ENCODE measurements around the gene NAA80. TPM values are rescaled to one million over a fixed set of nuclear protein-coding genes. Genes with fewer than 3 reads are reported as not detected.

NAA80 gene
- total and polyA plus RNA-seq, 2 of the 8 experiments (the other 6 are each of a cell fraction or from before 2014, with no cell fraction given) = 11.3 to 16.7 TPM

DNA sequence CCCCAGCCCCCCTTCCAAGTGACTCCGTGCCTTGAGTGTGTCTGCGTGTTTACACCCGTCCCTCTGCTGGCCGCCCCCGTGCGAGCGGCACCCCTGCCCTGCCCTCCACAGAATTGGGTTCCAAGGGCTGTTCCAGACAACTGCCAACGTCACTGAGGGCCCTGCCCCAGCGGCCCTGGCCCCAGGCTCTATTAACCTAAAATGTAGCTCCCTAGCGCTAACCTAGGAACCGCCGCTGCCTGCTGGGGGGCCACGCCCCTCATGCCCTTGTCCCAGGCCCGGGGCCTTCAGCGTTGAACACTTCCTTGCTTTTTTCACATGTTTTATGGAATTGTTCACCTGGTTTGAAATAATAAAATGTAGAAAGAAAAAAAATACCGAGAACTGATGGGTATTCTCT is 40.2 kb downstream of the NAA80 start:
- Histone ChIP-seq H3K4me1 (replicated peaks in 1 of 4; ENCODE audit: control insufficient read depth in 3 of 4, insufficient read depth in 4 of 4, low read length in 3 of 4) (peaks cover 0 to 18% (median 14%) of the 10 kb centered on the region in 4 experiments; a peak in 6 of 7 replicates), H3K27ac (ENCODE audit: low read depth, low read length) (no peak overlapping the region), H2BK120ac (replicated peaks; ENCODE audit: low read depth, low read length) (no peak overlapping the region), H3K27me3 (replicated peaks in 1 of 4; ENCODE audit: control insufficient read depth in 3 of 4, extremely low read depth in 1 of 4, insufficient read depth in 3 of 4, low read length in 3 of 4) (no peaks in the 10 kb centered on the region), H2BK15ac (ENCODE audit: low read length) (no peak overlapping the region), H3K4me2 (ENCODE audit: insufficient read depth in 1 of 2, low read depth in 2 of 2, low read length in 2 of 2) (no peak overlapping the region), H3K14ac (ENCODE audit: insufficient read length) (no peak overlapping the region), H3K79me1 (ENCODE audit: low read depth, low read length) (peaks cover 4% of the 10 kb centered on the region; the same call in 1 of the 2 replicates), H4K8ac (ENCODE audit: extremely low read depth, insufficient read depth, low read length) (no peak overlapping the region), H2BK20ac (ENCODE audit: low read length) (no peak overlapping the region), H3K23me2 (ENCODE audit: low read depth, low read length) (no peaks in the 10 kb centered on the region), H3K4me3 (ENCODE audit: extremely low read depth in 1 of 4, insufficient read depth in 2 of 4, low read depth in 3 of 4, low read length in 4 of 4) (no peak overlapping the region), H4K91ac (replicated peaks; ENCODE audit: insufficient read length, low read length) (no peak overlapping the region), H3K9ac (replicated peaks in 1 of 4; ENCODE audit: extremely low read depth in 1 of 4, low read depth in 3 of 4, low read length in 3 of 4) (no peak overlapping the region), H3K79me2 (ENCODE audit: control insufficient read depth in 1 of 2, insufficient read depth in 2 of 2, low read length in 2 of 2) (no peaks in the 10 kb centered on the region), H2AFZ (ENCODE audit: low read length) (no peak overlapping the region), H2BK5ac (ENCODE audit: low read depth, low read length) (no peak overlapping the region), H3K4ac (replicated peaks; ENCODE audit: insufficient read length, low read depth, low read length) (no peak overlapping the region), H3K23ac (ENCODE audit: insufficient read length) (no peak overlapping the region), H3K56ac (replicated peaks; ENCODE audit: insufficient read length, low read depth, low read length) (no peak overlapping the region), H3K9me3 (ENCODE audit: insufficient read depth in 2 of 2, low read depth in 1 of 2, low read length in 1 of 2) (no peaks in the 10 kb centered on the region), H2AK5ac (ENCODE audit: low read depth, low read length) (no peak overlapping the region), H3K18ac (ENCODE audit: extremely low read depth, low read length) (no peak overlapping the region), H4K5ac (ENCODE audit: insufficient read length, low read depth, low read length) (no peak overlapping the region), H3K36me3 (ENCODE audit: control insufficient read depth in 2 of 4, insufficient read depth in 4 of 4, low read length in 3 of 4) (peaks cover 15 to 26% (median 20%) of the 10 kb centered on the region in 4 experiments; a peak in 7 of 8 replicates), H4K20me1 (replicated peaks in 1 of 2; ENCODE audit: control insufficient read depth in 1 of 2, insufficient read depth in 2 of 2, low read length in 2 of 2) (peaks cover 2 to 7% of the 10 kb centered on the region in 2 experiments), H2BK12ac (ENCODE audit: low read depth, low read length) (no peak overlapping the region)
- 94% methylated on average over 16 of the region's 16 CpGs; no CpG with 5 or more reads in 1 of the 2 experiments for WGBS, 2 experiments (ENCODE audit: extremely low coverage in 1 of 2, insufficient coverage in 1 of 2, insufficient read length in 1 of 2, insufficient replicate concordance in 2 of 2, low coverage in 1 of 2, low lambda C conversion rate in 2 of 2, missing lambda C conversion rate in 1 of 2)
- ChIA-PET POLR2A (ENCODE audit: partially characterized antibody) (interaction anchor here (0.6 to 4.3 kb wide), 16 partner anchors 9 to 64 kb away, joined by 3 to 35 read pairs (median 5); partner anchors contain the start of genes GNAI2, HYAL2, LSMEM2 and SEMA3B), CTCF (ENCODE audit: partially characterized antibody) (interaction anchor here (0.6 to 53.5 kb wide), 12 partner anchors 10 to 921 kb away, joined by 3 to 2149 read pairs (median 8); partner anchors contain the start of genes GNAI2, GNAT1, IFRD2 and LSMEM2)
- no peak for DNase-seq (ENCODE audit: low read depth in 1 of 2, low spot score in 2 of 2)
- TF ChIP-seq, protein P1, sequence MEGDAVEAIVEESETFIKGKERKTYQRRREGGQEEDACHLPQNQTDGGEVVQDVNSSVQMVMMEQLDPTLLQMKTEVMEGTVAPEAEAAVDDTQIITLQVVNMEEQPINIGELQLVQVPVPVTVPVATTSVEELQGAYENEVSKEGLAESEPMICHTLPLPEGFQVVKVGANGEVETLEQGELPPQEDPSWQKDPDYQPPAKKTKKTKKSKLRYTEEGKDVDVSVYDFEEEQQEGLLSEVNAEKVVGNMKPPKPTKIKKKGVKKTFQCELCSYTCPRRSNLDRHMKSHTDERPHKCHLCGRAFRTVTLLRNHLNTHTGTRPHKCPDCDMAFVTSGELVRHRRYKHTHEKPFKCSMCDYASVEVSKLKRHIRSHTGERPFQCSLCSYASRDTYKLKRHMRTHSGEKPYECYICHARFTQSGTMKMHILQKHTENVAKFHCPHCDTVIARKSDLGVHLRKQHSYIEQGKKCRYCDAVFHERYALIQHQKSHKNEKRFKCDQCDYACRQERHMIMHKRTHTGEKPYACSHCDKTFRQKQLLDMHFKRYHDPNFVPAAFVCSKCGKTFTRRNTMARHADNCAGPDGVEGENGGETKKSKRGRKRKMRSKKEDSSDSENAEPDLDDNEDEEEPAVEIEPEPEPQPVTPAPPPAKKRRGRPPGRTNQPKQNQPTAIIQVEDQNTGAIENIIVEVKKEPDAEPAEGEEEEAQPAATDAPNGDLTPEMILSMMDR (IDR thresholded peaks at IDR 0.05; ENCODE audit: control extremely low read depth in 1 of 3, insufficient read depth in 1 of 3, low read depth in 1 of 3, low read length in 3 of 3) = peak in 1 of 3 experiments; percentile 18; a peak in 1 of 4 replicates
- no peak for TF ChIP-seq TAF7 (optimal IDR thresholded peaks at IDR 0.05; ENCODE audit: borderline replicate concordance, low read depth, low read length)
- no peak for FAIRE-seq

Measured in H1 (cell line).